Ectodermal cell (in vitro differentiated cells): Measurements from ENCODE around the gene CD80.

Experiments
- H3K27ac ChIP-seq: 2 replicates; pipeline ENCODE4 v1.7.0; 2013; ENCODE audit warnings: mild to moderate bottlenecking, low read depth, low read length; ENCODE audit not compliant: insufficient read depth, poor library complexity, severe bottlenecking
- H3K27me3 ChIP-seq: 2 replicates; pipeline ENCODE4 v1.7.0; 2013; ENCODE audit warnings: mild to moderate bottlenecking, low read length; ENCODE audit not compliant: insufficient read depth, control insufficient read depth, poor library complexity, severe bottlenecking
- H3K36me3 ChIP-seq: one replicate; pipeline ENCODE4 v1.7.0; 2013; ENCODE audit warnings: low read length; ENCODE audit not compliant: control insufficient read depth, insufficient read depth
- H3K4me1 ChIP-seq: one replicate; pipeline ENCODE4 v1.7.0; 2013; ENCODE audit warnings: low read length; ENCODE audit not compliant: control insufficient read depth, insufficient read depth
- H3K4me3 ChIP-seq: 2 replicates; pipeline ENCODE4 v1.7.0; 2013; ENCODE audit warnings: low read depth, low read length, control low read depth; ENCODE audit not compliant: insufficient read depth
- H3K9me3 ChIP-seq: 2 replicates; pipeline ENCODE4 v1.7.0; 2013; ENCODE audit warnings: mild to moderate bottlenecking, low read length, moderate library complexity; ENCODE audit not compliant: control insufficient read depth
- WGBS, 2 experiments: methylation state at CpG; one replicate each; pipeline ENCODE4 v1.1.7; 2013; ENCODE audit warnings: missing lambda C conversion rate in 2 of 2; 5-methylcytosine and 5-hydroxymethylcytosine counted together

CD80 gene

DNA sequence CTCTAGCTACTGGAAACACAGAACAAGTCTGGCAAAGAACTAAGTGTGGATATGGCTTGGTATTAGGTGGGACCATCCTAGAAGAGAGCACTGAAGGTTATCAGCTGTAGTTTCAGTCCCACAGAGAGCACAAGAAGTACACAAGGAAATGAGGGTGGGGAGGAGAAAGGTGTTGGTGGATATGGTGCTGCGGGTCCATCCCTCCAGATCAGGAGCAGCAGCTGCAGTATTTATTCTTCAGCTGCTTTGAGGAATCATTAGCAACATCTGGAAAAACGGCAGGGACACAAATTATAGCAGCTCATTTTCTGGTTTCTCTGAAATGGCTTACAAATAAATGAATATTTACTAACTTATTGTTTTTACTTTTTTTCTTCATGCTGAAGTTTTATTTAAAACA, 29.0 kb downstream of the CD80 start:
- 84 to 100% methylated on average over 1 to 2 of the region's 2 CpGs for WGBS, 2 experiments
- H3K4me1 ChIP-seq, result no peaks in the 10 kb centered on the region
- no peak overlapping the region for H3K27ac ChIP-seq
- no peaks in the 10 kb centered on the region for H3K27me3 ChIP-seq
- no peak overlapping the region for H3K4me3 ChIP-seq
- no peaks in the 10 kb centered on the region for H3K36me3 ChIP-seq
- H3K9me3 ChIP-seq, result no peaks in the 10 kb centered on the region

DNA sequence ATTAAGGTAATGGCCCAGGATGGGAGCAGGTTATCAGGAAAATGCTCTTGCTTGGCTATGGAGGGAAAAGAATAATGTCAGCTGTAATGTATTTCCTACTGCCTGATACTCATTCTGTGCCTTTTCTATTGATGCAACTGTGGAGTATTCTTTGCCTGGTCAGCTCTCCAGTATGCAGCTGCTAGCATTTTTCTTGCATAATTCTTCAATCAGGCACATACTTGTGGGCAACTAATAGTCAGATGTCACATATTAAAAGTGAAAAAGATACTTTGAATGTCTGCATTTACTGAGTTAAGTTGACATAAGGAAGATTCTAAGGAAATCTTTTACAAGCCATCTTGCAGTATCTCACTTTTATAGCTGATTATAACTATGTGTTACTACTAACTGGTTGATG, 29.5 kb downstream of the CD80 start:
- no peaks in the 10 kb centered on the region for H3K9me3 ChIP-seq
- no peak overlapping the region for H3K27ac ChIP-seq
- no peaks in the 10 kb centered on the region for H3K27me3 ChIP-seq
- no peaks in the 10 kb centered on the region for H3K36me3 ChIP-seq
- no peak overlapping the region for H3K4me3 ChIP-seq
- no peaks in the 10 kb centered on the region for H3K4me1 ChIP-seq

DNA sequence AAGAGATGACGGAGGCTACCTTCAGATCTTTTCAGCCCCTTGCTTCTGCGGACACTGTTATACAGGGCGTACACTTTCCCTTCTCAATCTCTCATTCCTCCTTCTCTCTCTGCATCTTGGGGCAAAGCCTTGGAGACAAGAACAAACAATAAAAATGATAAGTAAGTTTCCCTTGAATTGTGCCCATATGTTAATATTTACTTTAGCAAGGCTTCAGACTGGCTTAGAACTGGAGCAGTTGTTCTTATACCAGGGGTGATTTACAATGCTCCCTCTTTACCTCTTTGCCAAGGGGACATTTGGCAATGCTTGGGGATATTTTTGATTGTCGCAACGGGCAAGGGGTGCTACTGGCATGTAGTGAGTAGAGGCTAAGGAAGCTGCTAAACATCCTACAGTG, 31.7 kb downstream of the CD80 start:
- Histone ChIP-seq H3K9me3 (no peaks in the 10 kb centered on the region), H3K27ac (no peak overlapping the region), H3K27me3 (no peaks in the 10 kb centered on the region), H3K4me1 (no peaks in the 10 kb centered on the region), H3K4me3 (no peak overlapping the region), H3K36me3 (peaks cover 4% of the 10 kb centered on the region)
- 89 to 95% methylated on average over 5 of the region's 5 CpGs for WGBS, 2 experiments

DNA sequence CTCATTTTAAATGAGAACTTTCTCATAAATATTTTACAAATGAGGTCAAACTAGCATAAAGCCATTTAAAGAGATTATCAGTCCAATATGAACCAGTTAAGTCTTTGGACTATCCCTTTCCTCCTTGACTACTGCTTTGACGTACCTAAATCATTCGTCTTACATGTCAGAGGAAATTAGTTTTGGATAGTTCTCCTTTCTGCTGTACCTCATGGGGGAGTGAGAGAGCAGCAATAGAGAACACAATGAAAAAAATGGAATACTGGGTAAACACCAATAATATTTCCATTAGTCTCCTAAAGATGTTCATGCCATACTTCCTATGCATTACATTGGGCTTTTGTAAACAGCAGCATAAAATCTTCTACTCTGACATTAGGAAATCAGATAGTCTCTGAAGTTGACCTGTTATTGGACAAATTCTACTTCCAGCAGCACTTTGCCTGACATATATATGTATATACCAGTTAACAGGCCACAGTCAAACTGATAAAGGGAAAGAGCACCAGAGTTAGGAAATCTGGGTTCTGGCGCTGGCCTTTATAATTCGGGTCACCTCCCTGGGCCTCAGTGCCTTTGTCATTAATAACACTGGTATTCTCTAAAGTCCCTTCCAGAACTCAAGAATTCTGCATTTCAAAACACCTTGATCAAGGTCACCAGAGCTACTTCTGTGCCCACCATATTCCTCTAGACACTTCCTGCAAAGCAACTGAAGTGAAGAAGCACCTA, 34.3 kb downstream of the CD80 start:
- no peaks in the 10 kb centered on the region for H3K9me3 ChIP-seq
- WGBS, 2 experiments, result 77 to 89% methylated on average over 4 of the region's 4 CpGs
- no peak overlapping the region for H3K4me3 ChIP-seq
- H3K27me3 ChIP-seq, result no peaks in the 10 kb centered on the region
- H3K27ac ChIP-seq, result no peak overlapping the region
- H3K4me1 ChIP-seq, result no peaks in the 10 kb centered on the region
- H3K36me3 ChIP-seq, result peaks cover 13% of the 10 kb centered on the region

DNA sequence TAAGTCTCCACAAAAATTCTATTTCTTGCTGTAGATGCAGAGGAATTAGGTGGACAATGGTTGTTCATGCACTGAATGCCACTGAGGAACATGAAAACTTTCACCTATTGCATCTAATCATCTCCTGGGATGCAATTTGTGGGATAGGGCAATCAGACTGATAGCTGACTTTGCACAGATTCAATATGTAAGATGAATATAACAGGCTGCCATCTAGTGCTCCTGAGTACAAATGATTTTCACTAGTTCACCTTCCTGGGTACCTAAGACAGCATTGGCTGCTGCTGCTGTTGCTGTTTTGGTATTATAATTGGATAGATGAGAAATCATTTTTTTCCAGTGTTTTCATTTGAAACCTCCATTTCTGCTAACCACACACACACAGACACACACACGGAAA, 41.4 kb downstream of the CD80 start:
- Histone ChIP-seq H3K36me3 (peaks cover 41% of the 10 kb centered on the region), H3K27ac (no peak overlapping the region), H3K27me3 (no peaks in the 10 kb centered on the region), H3K9me3 (no peaks in the 10 kb centered on the region), H3K4me3 (no peak overlapping the region), H3K4me1 (no peaks in the 10 kb centered on the region)
- 100% methylated on average over 1 of the region's 1 CpG for WGBS, 2 experiments

DNA sequence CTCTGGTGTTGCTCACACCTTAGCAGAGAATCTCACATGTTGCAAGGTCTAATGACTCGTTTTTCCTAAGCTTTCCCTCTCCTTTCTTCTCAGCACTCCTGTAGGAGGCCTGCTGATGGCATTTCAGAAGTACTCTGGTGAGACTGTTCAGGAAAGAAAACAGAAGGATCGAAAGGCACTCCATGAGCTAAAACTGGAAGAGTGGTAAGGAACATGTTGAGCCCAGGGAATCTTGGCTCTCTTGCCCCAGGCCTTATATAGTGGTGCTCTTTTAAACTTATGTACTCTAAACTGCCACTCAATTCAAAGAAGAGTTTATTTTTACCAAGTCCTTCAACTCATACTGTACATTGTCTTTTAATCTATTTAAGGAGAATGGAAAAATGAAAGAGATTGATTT, 42.3 kb downstream of the CD80 start:
- Histone ChIP-seq H3K4me3 (no peak overlapping the region), H3K36me3 (peaks cover 41% of the 10 kb centered on the region), H3K27me3 (no peaks in the 10 kb centered on the region), H3K9me3 (no peaks in the 10 kb centered on the region), H3K27ac (no peak overlapping the region), H3K4me1 (no peaks in the 10 kb centered on the region)
- 90 to 93% methylated on average over 2 of the region's 2 CpGs for WGBS, 2 experiments

DNA sequence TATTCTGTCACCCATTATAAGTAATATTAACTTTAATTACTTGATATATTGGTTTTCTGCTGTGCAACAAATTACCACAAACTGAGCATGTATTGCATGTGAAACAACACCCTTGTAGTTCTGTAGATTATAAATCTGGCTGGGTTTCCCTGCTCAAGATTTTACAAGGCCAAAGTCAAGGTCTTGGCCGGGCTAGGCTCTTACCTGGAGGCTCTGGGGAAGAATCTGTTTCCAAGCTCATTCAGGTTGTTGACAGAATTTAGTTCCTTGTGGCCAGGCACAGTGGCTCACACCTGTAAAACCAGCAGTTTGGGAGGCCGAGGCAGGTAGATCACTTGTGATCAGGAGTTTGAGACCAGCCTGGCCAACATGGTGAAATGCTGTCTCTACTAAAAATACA, 44.8 kb downstream of the CD80 start:
- Histone ChIP-seq H3K27me3 (no peaks in the 10 kb centered on the region), H3K4me1 (no peaks in the 10 kb centered on the region), H3K9me3 (no peaks in the 10 kb centered on the region), H3K27ac (no peak overlapping the region), H3K36me3 (peaks cover 29% of the 10 kb centered on the region), H3K4me3 (no peak overlapping the region)
- 86 to 96% methylated on average over 2 of the region's 2 CpGs for WGBS, 2 experiments

DNA sequence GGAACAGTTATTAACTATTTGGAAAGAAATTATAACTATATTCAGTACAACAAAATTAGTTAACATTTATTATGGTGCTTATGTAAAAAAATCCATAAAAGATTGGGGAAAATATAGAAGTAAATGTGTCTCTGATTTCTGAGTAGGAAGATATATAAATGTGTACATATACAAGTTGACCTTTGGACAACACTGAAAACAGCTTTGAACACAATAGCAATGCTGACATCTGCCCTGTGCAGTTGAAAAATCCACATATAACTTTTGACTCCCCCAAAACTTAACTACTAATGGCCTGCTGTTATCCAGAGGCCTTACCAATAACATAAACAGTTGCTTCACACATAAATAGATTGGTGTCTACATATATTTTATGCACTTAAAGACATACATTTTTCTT, 48.7 kb downstream of the CD80 start:
- Histone ChIP-seq H3K36me3 (peaks cover 4% of the 10 kb centered on the region), H3K27ac (no peak overlapping the region), H3K9me3 (no peaks in the 10 kb centered on the region), H3K4me1 (no peaks in the 10 kb centered on the region), H3K4me3 (no peak overlapping the region), H3K27me3 (no peaks in the 10 kb centered on the region)

DNA sequence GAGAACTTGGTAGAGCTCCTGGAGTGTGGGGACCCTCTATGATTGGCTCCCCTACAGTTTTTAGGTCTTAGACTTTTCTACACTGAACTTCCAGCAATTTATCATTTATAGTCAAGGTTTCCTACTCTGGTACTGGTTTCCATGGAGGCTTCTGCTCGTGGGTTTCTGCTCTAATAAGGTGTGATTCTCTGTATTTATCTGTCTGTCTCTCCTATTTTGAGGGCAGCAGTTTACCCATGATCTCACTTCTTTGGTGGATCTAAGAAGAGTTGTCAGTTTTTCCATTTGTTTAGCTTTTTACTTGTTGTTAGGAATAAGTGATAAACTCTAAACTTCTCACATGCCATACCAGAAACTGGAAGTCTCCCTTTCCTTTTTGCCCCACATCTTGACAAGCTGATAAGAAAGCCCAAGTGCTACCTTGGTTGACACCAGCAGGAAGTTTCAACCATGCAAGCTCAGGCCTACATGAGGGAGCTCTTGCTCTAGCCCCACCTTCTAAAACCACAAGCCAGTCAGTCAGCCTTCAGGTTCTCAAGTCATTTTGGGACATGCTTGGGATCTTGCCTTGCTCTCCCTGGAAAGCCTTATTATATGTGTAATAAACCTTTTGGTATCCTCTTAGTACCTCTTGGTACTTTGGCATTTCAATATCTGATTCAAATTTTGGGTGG, 51.1 kb downstream of the CD80 start:
- H3K36me3 ChIP-seq, result peaks cover 7% of the 10 kb centered on the region
- WGBS, 2 experiments, result 88 to 92% methylated on average over 1 of the region's 1 CpG

DNA sequence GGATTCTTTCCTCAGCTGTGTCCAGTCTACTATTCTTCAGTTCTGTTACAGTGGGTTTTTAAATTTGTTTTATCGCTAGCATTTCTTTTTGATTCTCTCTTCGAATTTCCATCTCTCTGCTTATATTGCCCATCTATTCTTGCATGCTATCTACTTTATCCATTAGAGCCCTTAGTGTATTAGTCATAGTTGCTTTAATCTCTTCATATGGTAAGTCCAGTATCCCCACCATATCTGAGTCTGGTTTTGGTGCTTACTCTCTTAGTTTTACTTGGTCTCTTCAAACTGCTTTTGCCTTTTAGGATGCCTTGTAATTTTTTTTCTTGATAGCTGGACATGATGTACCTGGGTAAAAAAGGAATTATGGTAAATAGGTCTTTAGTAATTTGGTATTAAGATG, 52.0 kb downstream of the CD80 start:
- H3K27me3 ChIP-seq, result no peaks in the 10 kb centered on the region
- 85 to 100% methylated on average over 1 to 2 of the region's 2 CpGs for WGBS, 2 experiments
- H3K4me3 ChIP-seq, result no peak overlapping the region
- no peak overlapping the region for H3K27ac ChIP-seq
- no peaks in the 10 kb centered on the region for H3K9me3 ChIP-seq
- peaks cover 8% of the 10 kb centered on the region for H3K36me3 ChIP-seq
- H3K4me1 ChIP-seq, result no peaks in the 10 kb centered on the region

More for the DNA sequence above, 51.1 kb downstream of the CD80 start:
- Histone ChIP-seq H3K4me1 (no peaks in the 10 kb centered on the region), H3K9me3 (no peaks in the 10 kb centered on the region), H3K27me3 (no peaks in the 10 kb centered on the region), H3K27ac (no peak overlapping the region), H3K4me3 (no peak overlapping the region)
